Suprapubic skin (tissue), 4 donors: ENCODE measurements around the gene MCOLN3. TPM values are rescaled to one million over a fixed set of nuclear protein-coding genes. Genes with fewer than 3 reads are reported as not detected.
"Not testable (repeated sequence)": the region's sequence is repeated elsewhere in the genome, so short reads cannot be mapped to it uniquely, and the experiment has no call there.

ENCODE experiments used
- DNase-seq, 2 donors: peaks; one replicate each; pipeline ENCODE4 v3.0.0-alpha.2; 2019; ENCODE audit warnings: low spot score in 2 of 2
- H3K27ac ChIP-seq: fragments of 200-600 bp; sonication (generic); one replicate; pipeline ENCODE4 v1.5.1; 2019
- H3K27me3 ChIP-seq: fragments of 200-600 bp; sonication (generic); one replicate; pipeline ENCODE4 v1.5.1; 2019
- H3K36me3 ChIP-seq: fragments of 200-600 bp; sonication (generic); one replicate; pipeline ENCODE4 v1.5.1; 2019
- H3K4me1 ChIP-seq: fragments of 200-600 bp; sonication (generic); one replicate; pipeline ENCODE4 v1.5.1; 2019
- H3K4me3 ChIP-seq: fragments of 200-600 bp; sonication (generic); one replicate; pipeline ENCODE4 v1.5.1; 2019; ENCODE audit warnings: mild to moderate bottlenecking
- H3K9me3 ChIP-seq: fragments of 200-600 bp; sonication (generic); one replicate; pipeline ENCODE4 v1.5.1; 2019
- EP300 ChIP-seq: sonication (generic); formaldehyde crosslinking; IDR thresholded peaks from one replicate; pipeline ENCODE4 v1.6.1; 2017; ENCODE audit warnings: antibody characterized with exemption
- POLR2A ChIP-seq, 2 donors: fragments of 450-650 bp; IDR thresholded peaks; one replicate each; pipeline ENCODE4 v1.6.1; 2017; ENCODE audit warnings: antibody characterized with exemption in 2 of 2, mild to moderate bottlenecking in 2 of 2, moderate library complexity in 2 of 2
- POLR2AphosphoS5 ChIP-seq, 3 donors: sonication (generic); formaldehyde crosslinking; IDR thresholded peaks; one replicate each; pipeline ENCODE4 v1.6.1; 2017; ENCODE audit warnings: antibody characterized with exemption in 3 of 3
- WGBS: methylation state at CpG from one replicate; pipeline ENCODE4 v1.1.5; 2018; 5-methylcytosine and 5-hydroxymethylcytosine counted together
- total RNA-seq, 4 donors: library from RNA; depleted of rRNA; stranded (reverse); fragments of >200 nt; gene quantifications; one replicate each; pipeline ENCODE4 v1.1.0, GENCODE V29; 2016
- TF ChIP-seq, protein P1 (sequence below), 2 donors: fragments of 200-600 bp in 1 of 2; fragments of 450-650 bp in 1 of 2; sonication (generic) in 1 of 2; IDR thresholded peaks; one replicate each; pipeline ENCODE4 v1.5.1; 2016 to 2019; ENCODE audit warnings: antibody characterized with exemption in 2 of 2, mild to moderate bottlenecking in 1 of 2, moderate library complexity in 1 of 2

Gene MCOLN3
- total RNA-seq, 4 donors from 2014 or later: 2.0 to 10.7 (median 6.1) TPM

DNA sequence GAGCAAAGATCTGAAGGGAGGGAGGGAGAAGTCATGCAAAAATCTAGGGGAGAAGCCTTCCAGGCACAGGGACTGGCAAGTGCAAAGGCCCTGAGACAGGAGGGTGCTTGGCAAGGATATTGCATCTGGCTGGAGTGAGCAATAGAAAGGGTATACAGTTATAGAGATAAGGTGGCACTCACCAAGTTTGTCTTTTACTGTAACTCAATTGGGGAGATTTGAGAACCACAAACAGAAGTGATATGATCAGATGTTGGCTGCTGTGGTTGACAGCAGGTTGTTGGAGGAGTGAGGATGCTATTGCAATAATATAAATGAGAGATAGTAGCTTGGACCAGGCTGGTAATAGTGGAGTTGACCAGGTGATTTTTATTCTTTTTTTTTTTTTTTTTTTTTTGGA lies 25.6 kb downstream of the MCOLN3 start:
- no peak for DNase-seq
- Histone ChIP-seq H3K4me1 (no peaks in the 10 kb centered on the region), H3K36me3 (no peaks in the 10 kb centered on the region), H3K9me3 (no peaks in the 10 kb centered on the region), H3K4me3 (no peak overlapping the region), H3K27ac (no peak overlapping the region), H3K27me3 (no peaks in the 10 kb centered on the region)
- TF ChIP-seq POLR2A (IDR thresholded peaks at IDR 0.05): no peak
- no peak for TF ChIP-seq EP300
- TF ChIP-seq, protein P1, sequence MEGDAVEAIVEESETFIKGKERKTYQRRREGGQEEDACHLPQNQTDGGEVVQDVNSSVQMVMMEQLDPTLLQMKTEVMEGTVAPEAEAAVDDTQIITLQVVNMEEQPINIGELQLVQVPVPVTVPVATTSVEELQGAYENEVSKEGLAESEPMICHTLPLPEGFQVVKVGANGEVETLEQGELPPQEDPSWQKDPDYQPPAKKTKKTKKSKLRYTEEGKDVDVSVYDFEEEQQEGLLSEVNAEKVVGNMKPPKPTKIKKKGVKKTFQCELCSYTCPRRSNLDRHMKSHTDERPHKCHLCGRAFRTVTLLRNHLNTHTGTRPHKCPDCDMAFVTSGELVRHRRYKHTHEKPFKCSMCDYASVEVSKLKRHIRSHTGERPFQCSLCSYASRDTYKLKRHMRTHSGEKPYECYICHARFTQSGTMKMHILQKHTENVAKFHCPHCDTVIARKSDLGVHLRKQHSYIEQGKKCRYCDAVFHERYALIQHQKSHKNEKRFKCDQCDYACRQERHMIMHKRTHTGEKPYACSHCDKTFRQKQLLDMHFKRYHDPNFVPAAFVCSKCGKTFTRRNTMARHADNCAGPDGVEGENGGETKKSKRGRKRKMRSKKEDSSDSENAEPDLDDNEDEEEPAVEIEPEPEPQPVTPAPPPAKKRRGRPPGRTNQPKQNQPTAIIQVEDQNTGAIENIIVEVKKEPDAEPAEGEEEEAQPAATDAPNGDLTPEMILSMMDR (IDR thresholded peaks at IDR 0.05): no peak
- TF ChIP-seq POLR2AphosphoS5 (IDR thresholded peaks at IDR 0.05): no peak

DNA sequence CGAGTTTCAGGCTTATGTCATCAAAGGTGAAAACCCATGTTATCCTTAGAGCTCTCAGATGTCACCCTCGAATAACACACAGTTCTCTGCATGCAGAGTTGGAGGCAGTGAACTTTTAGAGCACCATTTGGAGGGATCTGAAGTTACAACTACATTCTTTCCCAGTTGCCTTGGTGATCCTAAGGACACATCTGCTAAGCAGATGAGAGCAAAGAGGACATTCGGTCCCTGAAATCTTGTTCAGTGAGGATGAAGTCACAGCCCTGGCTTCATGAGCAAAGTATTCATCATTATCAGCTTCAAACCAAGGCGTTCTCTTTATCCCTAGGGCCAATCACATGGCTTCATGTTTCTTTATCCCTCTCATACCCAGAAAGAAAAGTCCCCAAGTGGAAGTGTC lies 28.3 kb downstream of the MCOLN3 start:
- Histone ChIP-seq H3K27me3 (no peaks in the 10 kb centered on the region), H3K9me3 (no peaks in the 10 kb centered on the region), H3K4me3 (no peak overlapping the region), H3K36me3 (no peaks in the 10 kb centered on the region), H3K27ac (peak overlapping the region; percentile 70), H3K4me1 (no peaks in the 10 kb centered on the region)
- DNase-seq: no peak
- TF ChIP-seq POLR2AphosphoS5 (IDR thresholded peaks at IDR 0.05) (peak in 2 of 3 donors; percentile 34 to 76), POLR2A (IDR thresholded peaks at IDR 0.05) (no peak)
- WGBS: 55% methylated on average over 4 of the region's 4 CpGs

- DNase-seq: no peak
- Histone ChIP-seq H3K9me3 (no peaks in the 10 kb centered on the region), H3K27ac (no peak overlapping the region), H3K36me3 (no peaks in the 10 kb centered on the region), H3K4me1 (no peaks in the 10 kb centered on the region), H3K27me3 (no peaks in the 10 kb centered on the region), H3K4me3 (no peak overlapping the region)
- WGBS: 90% methylated on average over 1 of the region's 1 CpG
- TF ChIP-seq, protein P1 (IDR thresholded peaks at IDR 0.05): no peak
- TF ChIP-seq POLR2A (IDR thresholded peaks at IDR 0.05): no peak
- TF ChIP-seq EP300: no peak
- no peak for TF ChIP-seq POLR2AphosphoS5 (IDR thresholded peaks at IDR 0.05)
Observed at GRCh38 chr1:85015826-85016225, 32.5 kb downstream of the MCOLN3 start.

DNA sequence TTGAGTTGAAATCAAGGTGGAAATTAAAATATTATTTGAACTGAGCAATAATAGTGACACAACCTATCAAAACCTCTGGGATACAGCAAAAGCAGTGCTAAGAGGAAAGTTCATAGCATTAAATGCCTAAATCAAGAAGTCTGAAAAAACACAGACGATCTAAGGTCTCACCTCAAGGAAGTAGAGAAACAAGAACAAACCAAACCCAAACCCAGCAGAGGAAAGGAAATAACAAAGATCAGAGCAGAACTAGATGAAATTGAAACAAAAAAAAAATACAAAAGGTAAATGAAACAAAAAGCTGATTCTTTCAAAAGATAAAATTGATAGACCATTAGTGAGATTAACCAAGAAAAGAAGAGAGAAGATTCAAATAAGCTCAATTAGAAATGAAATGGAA lies 42.7 kb downstream of the MCOLN3 start:
- H3K4me1 ChIP-seq, H3K4me3 ChIP-seq, H3K9me3 ChIP-seq, H3K36me3 ChIP-seq, DNase-seq, H3K27ac ChIP-seq: not testable (repeated sequence)
- WGBS: 83% methylated on average over 1 of the region's 1 CpG
- peaks cover 19% of the 10 kb centered on the region for H3K27me3 ChIP-seq

DNA sequence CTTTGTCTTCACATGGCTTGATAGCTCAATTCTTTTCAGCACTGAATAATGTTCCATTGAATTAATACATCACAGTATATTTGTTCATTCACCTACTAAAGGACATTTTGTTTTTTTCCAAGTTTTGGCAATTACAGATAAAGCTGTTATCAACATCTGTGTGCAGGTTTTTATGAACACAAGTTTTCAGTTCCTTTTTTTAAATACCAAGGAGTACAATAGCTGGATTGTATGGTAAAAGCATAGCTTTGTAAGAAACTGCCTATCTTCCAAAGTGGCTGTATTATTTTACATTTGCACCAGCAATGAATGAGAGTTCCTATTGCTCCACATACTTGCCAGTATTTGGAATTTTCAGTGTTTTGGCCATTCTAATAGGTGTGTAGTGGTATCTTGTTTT lies 46.6 kb downstream of the MCOLN3 start:
- H3K4me3 ChIP-seq: no peak overlapping the region
- no peaks in the 10 kb centered on the region for H3K9me3 ChIP-seq
- DNase-seq: no peak
- H3K4me1 ChIP-seq: peaks cover 20% of the 10 kb centered on the region
- H3K36me3 ChIP-seq: no peaks in the 10 kb centered on the region
- TF ChIP-seq POLR2AphosphoS5 (IDR thresholded peaks at IDR 0.05) (no peak), EP300 (no peak), POLR2A (IDR thresholded peaks at IDR 0.05) (no peak)
- TF ChIP-seq, protein P1 (IDR thresholded peaks at IDR 0.05): no peak
- H3K27me3 ChIP-seq: peaks cover 37% of the 10 kb centered on the region
- H3K27ac ChIP-seq: no peak overlapping the region

DNA sequence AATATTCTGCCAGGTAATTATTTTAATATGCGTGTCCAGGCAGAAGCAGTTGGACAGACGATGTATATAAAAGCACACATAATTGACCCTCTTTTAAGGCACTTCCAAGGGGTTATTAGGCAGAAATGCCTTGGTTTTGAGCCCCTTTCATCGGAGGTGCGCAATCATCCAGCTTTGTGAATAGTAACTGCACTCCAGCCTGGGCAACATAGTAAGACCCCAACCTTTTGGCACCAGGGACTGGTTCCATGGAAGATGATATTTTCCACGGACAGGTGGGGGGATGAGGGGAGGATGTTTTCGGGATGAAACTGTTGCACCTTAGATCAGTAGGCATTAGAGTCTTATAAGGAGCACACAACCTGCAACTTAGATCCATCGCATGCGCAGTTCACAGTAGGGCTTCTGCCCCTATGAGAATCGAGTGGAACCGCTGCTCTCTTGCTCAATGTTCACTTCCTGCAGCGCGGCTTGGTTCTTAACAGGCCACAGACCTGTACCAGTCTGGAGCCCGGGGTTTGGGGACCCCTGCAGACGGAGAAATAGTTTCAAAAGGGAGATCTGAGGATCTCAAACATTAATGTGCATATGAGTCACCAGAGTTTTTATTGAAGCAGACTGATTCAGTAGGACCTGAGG lies 49.5 kb downstream of the MCOLN3 start:
- no peak for DNase-seq
- 44% methylated on average over 14 of the region's 14 CpGs for WGBS
- peak overlapping the region; percentile 67 for H3K4me3 ChIP-seq
- TF ChIP-seq EP300 (no peak), POLR2A (IDR thresholded peaks at IDR 0.05) (no peak), POLR2AphosphoS5 (IDR thresholded peaks at IDR 0.05) (no peak)
- TF ChIP-seq, protein P1 (IDR thresholded peaks at IDR 0.05): no peak
- H3K4me1 ChIP-seq: peaks cover 25% of the 10 kb centered on the region
- no peaks in the 10 kb centered on the region for H3K9me3 ChIP-seq
- H3K36me3 ChIP-seq: no peaks in the 10 kb centered on the region
- no peak overlapping the region for H3K27ac ChIP-seq
- peaks cover 37% of the 10 kb centered on the region for H3K27me3 ChIP-seq
